ENCODE measurements around the gene SLC24A2. TPM values are rescaled to one million over a fixed set of nuclear protein-coding genes. Genes with fewer than 3 reads are reported as not detected.
A peak's percentile ranks its signal among the peaks of the same experiment; 100 is the strongest.
"Not testable (repeated sequence)": the region's sequence is repeated elsewhere in the genome, so short reads cannot be mapped to it uniquely, and the experiment has no call there.

The SLC24A2 gene
- total RNA-seq: 0.09 and 0.14 TPM in 2 replicates
- long read RNA-seq: 0 reads

GRCh38 chr9:19788614-19789271, at the start of gene SLC24A2:
TSS of gene SLC24A2 (minus strand) at chr9:19789037.
- Mint-ChIP-seq H3K27ac (ENCODE audit: unreplicated experiment) (no peak within 1 kb of the TSS), H3K4me3 (peak within 1 kb of the TSS; percentile 67), H3K9me3 (no peaks in the 10 kb centered on the region), H3K4me1 (peaks cover 4% of the 10 kb centered on the region), H3K36me3 (ENCODE audit: low read depth) (no peaks in the 10 kb centered on the region), H3K27me3 (ENCODE audit: low read depth) (peaks cover 85% of the 10 kb centered on the region)
- no peak for TF ChIP-seq CTCF (conservative IDR thresholded peaks at IDR 0.05)
- DNase-seq (ENCODE audit: low read depth, low spot score): peak; percentile 28

GRCh38 chr9:19833331-19833730, 44.5 kb upstream of the SLC24A2 start:
- H3K4me1 Mint-ChIP-seq; H3K9me3 Mint-ChIP-seq; DNase-seq (ENCODE audit: low read depth, low spot score); H3K36me3 Mint-ChIP-seq (ENCODE audit: low read depth); H3K27ac Mint-ChIP-seq (ENCODE audit: unreplicated experiment); H3K27me3 Mint-ChIP-seq (ENCODE audit: low read depth); H3K4me3 Mint-ChIP-seq: not testable (repeated sequence)

- no peak for TF ChIP-seq CTCF (conservative IDR thresholded peaks at IDR 0.05)
These were observed 42.0 kb upstream of the SLC24A2 start for GRCh38 chr9:19830796-19831195.

GRCh38 chr9:19828576-19829109, 39.8 kb upstream of the SLC24A2 start:
- DNase-seq (ENCODE audit: low read depth, low spot score): no peak
- no peaks in the 10 kb centered on the region for H3K4me1 Mint-ChIP-seq
- no peak overlapping the region for H3K27ac Mint-ChIP-seq (ENCODE audit: unreplicated experiment)
- H3K4me3 Mint-ChIP-seq: no peak overlapping the region
- H3K27me3 Mint-ChIP-seq (ENCODE audit: low read depth): peaks cover 10% of the 10 kb centered on the region
- no peak for TF ChIP-seq CTCF (conservative IDR thresholded peaks at IDR 0.05)
- no peaks in the 10 kb centered on the region for H3K36me3 Mint-ChIP-seq (ENCODE audit: low read depth)
- no peaks in the 10 kb centered on the region for H3K9me3 Mint-ChIP-seq

More at GRCh38 chr9:19830796-19831195, 42.0 kb upstream of the SLC24A2 start:
- no peak overlapping the region for H3K27ac Mint-ChIP-seq (ENCODE audit: unreplicated experiment)
- peaks cover 10% of the 10 kb centered on the region for H3K27me3 Mint-ChIP-seq (ENCODE audit: low read depth)
- no peak overlapping the region for H3K4me3 Mint-ChIP-seq
- no peak for DNase-seq (ENCODE audit: low read depth, low spot score)
- H3K4me1 Mint-ChIP-seq: no peaks in the 10 kb centered on the region
- H3K36me3 Mint-ChIP-seq (ENCODE audit: low read depth): no peaks in the 10 kb centered on the region
- H3K9me3 Mint-ChIP-seq: no peaks in the 10 kb centered on the region

- no peak for DNase-seq (ENCODE audit: low read depth, low spot score)
- Mint-ChIP-seq H3K4me1 (no peaks in the 10 kb centered on the region), H3K36me3 (ENCODE audit: low read depth) (peaks cover 5% of the 10 kb centered on the region), H3K27ac (ENCODE audit: unreplicated experiment) (no peak overlapping the region), H3K27me3 (ENCODE audit: low read depth) (peaks cover 2% of the 10 kb centered on the region), H3K4me3 (no peak overlapping the region), H3K9me3 (peaks cover 12% of the 10 kb centered on the region)
- TF ChIP-seq CTCF (conservative IDR thresholded peaks at IDR 0.05): no peak
These were observed 27.9 kb upstream of the SLC24A2 start for GRCh38 chr9:19816769-19817168.

GRCh38 chr9:19812194-19812593, 23.4 kb upstream of the SLC24A2 start:
- no peak overlapping the region for H3K27ac Mint-ChIP-seq (ENCODE audit: unreplicated experiment)
- TF ChIP-seq CTCF (conservative IDR thresholded peaks at IDR 0.05): no peak
- peaks cover 6% of the 10 kb centered on the region for H3K27me3 Mint-ChIP-seq (ENCODE audit: low read depth)
- peaks cover 4% of the 10 kb centered on the region for H3K9me3 Mint-ChIP-seq
- H3K36me3 Mint-ChIP-seq (ENCODE audit: low read depth): no peaks in the 10 kb centered on the region
- H3K4me1 Mint-ChIP-seq: peaks cover 7% of the 10 kb centered on the region
- H3K4me3 Mint-ChIP-seq: no peak overlapping the region
- no peak for DNase-seq (ENCODE audit: low read depth, low spot score)
